ENCODE data around the gene TESK2. TPM values are rescaled to one million over a fixed set of nuclear protein-coding genes. Genes with fewer than 3 reads are reported as not detected.

The TESK2 gene
- total RNA-seq, 3 donors from 2014 or later (not counting 1 experiment from before 2014, with no cell fraction given): 5.1 to 7.4 (median 6.0) TPM

GRCh38 chr1:45351508-45351907, 139.5 kb downstream of the TESK2 start:
- ATAC-seq (no peak), DNase-seq (no peak)
- WGBS (ENCODE audit: insufficient coverage): 92% methylated on average over 5 of the region's 5 CpGs
- Histone ChIP-seq H3K36me3 (ENCODE audit: control insufficient read depth, insufficient read depth, low read length) (no peaks in the 10 kb centered on the region), H3K4me3 (ENCODE audit: low read length) (no peak overlapping the region), H3K9me3 (ENCODE audit: control insufficient read depth, insufficient read depth, low read length) (no peaks in the 10 kb centered on the region), H3K4me1 (ENCODE audit: control insufficient read depth, insufficient read depth, low read length) (no peaks in the 10 kb centered on the region), H3K27me3 (ENCODE audit: control insufficient read depth, insufficient read depth, low read length) (no peaks in the 10 kb centered on the region), H3K27ac (ENCODE audit: low read length) (no peak overlapping the region)
- Mint-ChIP-seq H3K27me3 (ENCODE audit: low read depth in 2 of 2) (no peaks in the 10 kb centered on the region), H3K4me1 (no peaks in the 10 kb centered on the region), H3K36me3 (no peaks in the 10 kb centered on the region), H3K4me3 (no peak overlapping the region), H3K27ac (no peak overlapping the region), H3K9me3 (no peaks in the 10 kb centered on the region)
- TF ChIP-seq, protein P1, sequence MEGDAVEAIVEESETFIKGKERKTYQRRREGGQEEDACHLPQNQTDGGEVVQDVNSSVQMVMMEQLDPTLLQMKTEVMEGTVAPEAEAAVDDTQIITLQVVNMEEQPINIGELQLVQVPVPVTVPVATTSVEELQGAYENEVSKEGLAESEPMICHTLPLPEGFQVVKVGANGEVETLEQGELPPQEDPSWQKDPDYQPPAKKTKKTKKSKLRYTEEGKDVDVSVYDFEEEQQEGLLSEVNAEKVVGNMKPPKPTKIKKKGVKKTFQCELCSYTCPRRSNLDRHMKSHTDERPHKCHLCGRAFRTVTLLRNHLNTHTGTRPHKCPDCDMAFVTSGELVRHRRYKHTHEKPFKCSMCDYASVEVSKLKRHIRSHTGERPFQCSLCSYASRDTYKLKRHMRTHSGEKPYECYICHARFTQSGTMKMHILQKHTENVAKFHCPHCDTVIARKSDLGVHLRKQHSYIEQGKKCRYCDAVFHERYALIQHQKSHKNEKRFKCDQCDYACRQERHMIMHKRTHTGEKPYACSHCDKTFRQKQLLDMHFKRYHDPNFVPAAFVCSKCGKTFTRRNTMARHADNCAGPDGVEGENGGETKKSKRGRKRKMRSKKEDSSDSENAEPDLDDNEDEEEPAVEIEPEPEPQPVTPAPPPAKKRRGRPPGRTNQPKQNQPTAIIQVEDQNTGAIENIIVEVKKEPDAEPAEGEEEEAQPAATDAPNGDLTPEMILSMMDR (IDR thresholded peaks at IDR 0.05): no peak
- intact Hi-C loops (cut with micrococcal nuclease): no loop called here

- 100% methylated on average over 3 of the region's 3 CpGs for WGBS (ENCODE audit: insufficient coverage)
- H3K27me3 ChIP-seq (ENCODE audit: control insufficient read depth, insufficient read depth, low read length): no peaks in the 10 kb centered on the region
- Mint-ChIP-seq H3K4me3 (no peak overlapping the region), H3K27ac (peak overlapping the region in 1 of 2 donors; percentile 37), H3K9me3 (no peaks in the 10 kb centered on the region), H3K36me3 (no peaks in the 10 kb centered on the region), H3K27me3 (ENCODE audit: low read depth in 2 of 2) (no peaks in the 10 kb centered on the region), H3K4me1 (no peaks in the 10 kb centered on the region)
- peaks cover 9% of the 10 kb centered on the region for H3K36me3 ChIP-seq (ENCODE audit: control insufficient read depth, insufficient read depth, low read length)
- no peak overlapping the region for H3K27ac ChIP-seq (ENCODE audit: low read length)
- intact Hi-C loops (cut with micrococcal nuclease): no loop called here
- TF ChIP-seq, protein P1 (IDR thresholded peaks at IDR 0.05): no peak
- H3K9me3 ChIP-seq (ENCODE audit: control insufficient read depth, insufficient read depth, low read length): no peaks in the 10 kb centered on the region
- H3K4me3 ChIP-seq (ENCODE audit: low read length): no peak overlapping the region
- DNase-seq (no peak), ATAC-seq (no peak)
- no peaks in the 10 kb centered on the region for H3K4me1 ChIP-seq (ENCODE audit: control insufficient read depth, insufficient read depth, low read length)
Observed at GRCh38 chr1:45348966-45349677, 141.8 kb downstream of the TESK2 start.

DNA sequence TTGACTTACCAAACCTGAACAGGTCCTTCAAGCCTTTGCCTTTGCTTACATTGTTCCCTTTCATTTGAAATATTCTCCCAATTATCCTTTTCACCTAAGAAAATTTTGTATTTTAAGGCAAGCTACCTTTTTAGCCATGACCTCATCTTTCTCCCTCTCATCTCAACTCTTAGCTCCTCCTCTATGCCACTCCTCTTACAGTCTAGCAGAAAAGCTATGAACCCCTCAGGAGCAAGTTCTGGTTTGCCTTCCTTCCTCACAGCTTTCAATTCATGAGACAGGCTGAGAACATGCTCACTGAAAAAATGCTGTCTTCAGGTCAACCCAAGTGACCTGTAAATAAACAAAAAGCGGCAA, 142.4 kb downstream of the TESK2 start:
- no peaks in the 10 kb centered on the region for H3K27me3 Mint-ChIP-seq (ENCODE audit: low read depth in 2 of 2)
- H3K4me3 Mint-ChIP-seq: no peak overlapping the region
- TF ChIP-seq, protein P1 (IDR thresholded peaks at IDR 0.05): no peak
- no peaks in the 10 kb centered on the region for H3K9me3 ChIP-seq (ENCODE audit: control insufficient read depth, insufficient read depth, low read length)
- 100% methylated on average over 1 of the region's 1 CpG for WGBS (ENCODE audit: insufficient coverage)
- ATAC-seq (no peak), DNase-seq (no peak)
- intact Hi-C loops (cut with micrococcal nuclease): no loop called here
- no peaks in the 10 kb centered on the region for H3K27me3 ChIP-seq (ENCODE audit: control insufficient read depth, insufficient read depth, low read length)
- no peaks in the 10 kb centered on the region for H3K36me3 Mint-ChIP-seq
- H3K27ac ChIP-seq (ENCODE audit: low read length): no peak overlapping the region
- H3K36me3 ChIP-seq (ENCODE audit: control insufficient read depth, insufficient read depth, low read length): peaks cover 15% of the 10 kb centered on the region
- no peak overlapping the region for H3K4me3 ChIP-seq (ENCODE audit: low read length)
- no peaks in the 10 kb centered on the region for H3K9me3 Mint-ChIP-seq
- H3K4me1 ChIP-seq (ENCODE audit: control insufficient read depth, insufficient read depth, low read length): no peaks in the 10 kb centered on the region
- H3K27ac Mint-ChIP-seq: no peak overlapping the region
- no peaks in the 10 kb centered on the region for H3K4me1 Mint-ChIP-seq

DNA sequence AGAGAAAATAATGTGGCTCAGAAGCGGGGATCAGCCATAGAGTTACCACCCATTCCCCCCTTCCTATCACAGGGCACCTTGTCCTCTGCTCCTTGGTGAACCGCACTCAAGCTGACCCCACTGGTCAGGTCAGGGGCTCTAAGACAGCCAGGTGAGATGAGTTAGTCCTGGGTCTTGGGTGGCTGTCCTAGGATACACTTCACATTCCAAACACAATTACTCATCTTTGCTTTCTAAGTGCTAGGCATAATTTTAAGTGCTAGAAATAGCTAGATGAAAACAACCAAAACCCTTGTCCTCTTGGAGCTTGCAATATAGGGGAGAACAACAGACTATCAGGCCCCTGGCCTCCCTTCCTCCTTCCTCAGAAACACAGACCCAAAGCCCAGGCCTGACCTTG, 142.9 kb downstream of the TESK2 start:
- no peaks in the 10 kb centered on the region for H3K36me3 Mint-ChIP-seq
- intact Hi-C loops (cut with micrococcal nuclease): no loop called here
- no CpG with 5 or more reads among the region's 2 CpGs for WGBS (ENCODE audit: insufficient coverage)
- H3K9me3 Mint-ChIP-seq: no peaks in the 10 kb centered on the region
- DNase-seq (no peak), ATAC-seq (no peak)
- Histone ChIP-seq H3K27ac (ENCODE audit: low read length) (no peak overlapping the region), H3K4me1 (ENCODE audit: control insufficient read depth, insufficient read depth, low read length) (no peaks in the 10 kb centered on the region), H3K9me3 (ENCODE audit: control insufficient read depth, insufficient read depth, low read length) (no peaks in the 10 kb centered on the region), H3K36me3 (ENCODE audit: control insufficient read depth, insufficient read depth, low read length) (peaks cover 20% of the 10 kb centered on the region), H3K4me3 (ENCODE audit: low read length) (no peak overlapping the region), H3K27me3 (ENCODE audit: control insufficient read depth, insufficient read depth, low read length) (no peaks in the 10 kb centered on the region)
- TF ChIP-seq, protein P1 (IDR thresholded peaks at IDR 0.05): no peak
- no peaks in the 10 kb centered on the region for H3K27me3 Mint-ChIP-seq (ENCODE audit: low read depth in 2 of 2)
- no peak overlapping the region for H3K4me3 Mint-ChIP-seq
- no peak overlapping the region for H3K27ac Mint-ChIP-seq
- no peaks in the 10 kb centered on the region for H3K4me1 Mint-ChIP-seq
